ENCODE results near the gene AMH.
A peak's percentile ranks its signal among the peaks of the same experiment; 100 is the strongest.

Gene AMH

DNA sequence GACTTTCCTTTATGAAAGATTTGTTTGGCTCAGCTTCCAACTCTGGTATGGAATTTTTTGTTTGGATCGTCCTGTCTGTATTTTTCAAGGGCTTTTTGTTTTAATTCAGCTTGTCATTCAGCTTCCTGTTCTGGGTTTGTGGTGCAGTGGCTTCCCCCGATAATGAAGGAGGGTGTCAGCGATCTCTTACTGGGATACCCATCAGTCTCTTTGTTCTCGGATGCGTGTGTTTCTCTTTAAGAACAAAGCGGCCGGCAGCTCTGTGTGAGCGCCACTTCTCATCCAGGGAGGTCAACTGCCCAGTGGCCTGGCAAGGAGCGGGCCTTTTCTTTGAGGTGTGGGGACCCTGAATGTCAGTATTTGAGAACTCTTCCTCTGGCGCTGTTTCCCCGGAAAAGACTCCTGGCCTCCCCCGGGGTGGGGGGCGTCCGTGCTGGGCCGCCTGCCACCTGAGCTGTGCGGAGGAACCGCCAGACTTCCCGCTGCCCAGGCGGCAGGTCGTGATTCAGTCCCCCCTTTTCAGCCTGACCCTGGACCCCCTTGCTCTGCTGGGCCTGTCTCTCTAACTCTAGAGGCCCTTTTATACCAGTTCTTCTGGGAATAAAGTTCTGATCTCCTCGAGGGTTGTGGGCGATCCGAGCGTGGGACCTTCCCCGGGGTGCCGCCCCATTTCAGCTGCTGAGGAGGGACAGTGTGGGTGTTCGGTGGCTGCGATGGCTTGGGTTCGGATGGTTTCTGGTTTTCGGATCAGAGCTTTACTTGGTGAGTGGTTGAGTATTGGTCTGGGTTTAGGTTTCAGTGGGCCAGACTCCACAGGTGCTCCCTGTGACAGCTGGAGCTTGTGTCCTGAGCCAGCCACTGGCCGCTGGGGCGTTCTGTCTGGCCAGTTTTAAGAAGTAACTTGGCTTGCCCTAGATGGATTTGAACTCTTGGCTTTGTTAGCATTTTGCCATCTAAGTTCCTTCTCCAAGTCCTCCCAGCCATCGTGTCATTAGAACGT, 9.1 kb upstream of the AMH start:
- no peak for DNase-seq (ENCODE audit: low read depth)
- peak overlapping the region; percentile 76 for H3K4me3 ChIP-seq (ENCODE audit: low read depth, low read length)
- TF ChIP-seq CTCF (IDR thresholded peaks at IDR 0.05; ENCODE audit: insufficient read depth, low read depth, low read length, missing control alignments): no peak

GRCh38 chr19:2240881-2241760, 8.0 kb upstream of the AMH start:
- H3K4me3 ChIP-seq (ENCODE audit: low read depth, low read length): no peak overlapping the region
- DNase-seq (ENCODE audit: low read depth): no peak
- TF ChIP-seq CTCF (IDR thresholded peaks at IDR 0.05; ENCODE audit: insufficient read depth, low read depth, low read length, missing control alignments): no peak

- no peak overlapping the region for H3K4me3 ChIP-seq (ENCODE audit: low read depth, low read length)
- no peak for DNase-seq (ENCODE audit: low read depth)
- TF ChIP-seq CTCF (IDR thresholded peaks at IDR 0.05; ENCODE audit: insufficient read depth, low read depth, low read length, missing control alignments): no peak
Observed at GRCh38 chr19:2242092-2242537, 7.0 kb upstream of the AMH start.

- no peak for DNase-seq (ENCODE audit: low read depth)
- no peak overlapping the region for H3K4me3 ChIP-seq (ENCODE audit: low read depth, low read length)
- no peak for TF ChIP-seq CTCF (IDR thresholded peaks at IDR 0.05; ENCODE audit: insufficient read depth, low read depth, low read length, missing control alignments)
Observed at GRCh38 chr19:2242816-2243215, 6.3 kb upstream of the AMH start.

- DNase-seq (ENCODE audit: low read depth): no peak
- no peak overlapping the region for H3K4me3 ChIP-seq (ENCODE audit: low read depth, low read length)
- TF ChIP-seq CTCF (IDR thresholded peaks at IDR 0.05; ENCODE audit: insufficient read depth, low read depth, low read length, missing control alignments): no peak
Observed at GRCh38 chr19:2243274-2244124, 5.6 kb upstream of the AMH start.

- TF ChIP-seq CTCF (IDR thresholded peaks at IDR 0.05; ENCODE audit: insufficient read depth, low read depth, low read length, missing control alignments): no peak
- H3K4me3 ChIP-seq (ENCODE audit: low read depth, low read length): no peak overlapping the region
- DNase-seq (ENCODE audit: low read depth): no peak
Observed at GRCh38 chr19:2244125-2244411, 5.1 kb upstream of the AMH start.
